Measurements from ENCODE around the gene SKIC3. TPM values are rescaled to one million over a fixed set of nuclear protein-coding genes. Genes with fewer than 3 reads are reported as not detected.

SKIC3 gene
- total RNA-seq, 1 donor: 177 TPM

GRCh38 chr5:95562282-95562681 is 7.5 kb upstream of the SKIC3 start:
- H3K4me2 ChIP-seq (ENCODE audit: insufficient read depth, low read length): no peak overlapping the region
- H4K20me1 ChIP-seq (ENCODE audit: insufficient read depth, low read length): no peaks in the 10 kb centered on the region
- peaks cover 15% of the 10 kb centered on the region for H3K4me1 ChIP-seq (ENCODE audit: insufficient read depth, low read length)
- H3K27me3 ChIP-seq (ENCODE audit: insufficient read depth, low read length): no peaks in the 10 kb centered on the region
- no peak overlapping the region for H3K4me3 ChIP-seq (ENCODE audit: insufficient read depth, low read length)
- H3K36me3 ChIP-seq (ENCODE audit: insufficient read depth, low read length): peaks cover 3% of the 10 kb centered on the region
- no peak overlapping the region for H2AFZ ChIP-seq (ENCODE audit: low read length)
- no peak for TF ChIP-seq CTCF (IDR thresholded peaks at IDR 0.05; ENCODE audit: extremely low read depth, low read depth, low read length)
- no peak overlapping the region for H3K27ac ChIP-seq (ENCODE audit: low read depth, low read length)
- peaks cover 22% of the 10 kb centered on the region for H3K79me2 ChIP-seq (ENCODE audit: insufficient read depth, low read length)
- H3K9me3 ChIP-seq (ENCODE audit: low read depth, low read length): no peaks in the 10 kb centered on the region
- DNase-seq (ENCODE audit: insufficient read length, low spot score, missing footprints): no peak

GRCh38 chr5:95557841-95558240 is 3.1 kb upstream of the SKIC3 start:
- H3K4me1 ChIP-seq (ENCODE audit: insufficient read depth, low read length): peaks cover 22% of the 10 kb centered on the region
- H3K79me2 ChIP-seq (ENCODE audit: insufficient read depth, low read length): peaks cover 51% of the 10 kb centered on the region
- H3K36me3 ChIP-seq (ENCODE audit: insufficient read depth, low read length): peaks cover 2% of the 10 kb centered on the region
- peak overlapping the region; percentile 20 for H3K4me2 ChIP-seq (ENCODE audit: insufficient read depth, low read length)
- no peak overlapping the region for H3K27ac ChIP-seq (ENCODE audit: low read depth, low read length)
- H4K20me1 ChIP-seq (ENCODE audit: insufficient read depth, low read length): no peaks in the 10 kb centered on the region
- no peak overlapping the region for H2AFZ ChIP-seq (ENCODE audit: low read length)
- H3K27me3 ChIP-seq (ENCODE audit: insufficient read depth, low read length): no peaks in the 10 kb centered on the region
- no peak for DNase-seq (ENCODE audit: insufficient read length, low spot score, missing footprints)
- TF ChIP-seq CTCF (IDR thresholded peaks at IDR 0.05; ENCODE audit: extremely low read depth, low read depth, low read length): no peak
- H3K9me3 ChIP-seq (ENCODE audit: low read depth, low read length): no peaks in the 10 kb centered on the region
- no peak overlapping the region for H3K4me3 ChIP-seq (ENCODE audit: insufficient read depth, low read length)

GRCh38 chr5:95555553-95555952 is 776 bp upstream of the SKIC3 start:
- H3K4me2 ChIP-seq (ENCODE audit: insufficient read depth, low read length): peak overlapping the region; percentile 82
- peaks cover 68% of the 10 kb centered on the region for H3K79me2 ChIP-seq (ENCODE audit: insufficient read depth, low read length)

GRCh38 chr5:95554331-95554646 is 488 bp downstream of the SKIC3 start:
- H3K79me2 ChIP-seq (ENCODE audit: insufficient read depth, low read length): peaks cover 74% of the 10 kb centered on the region
- peak; percentile 58 for DNase-seq (ENCODE audit: insufficient read length, low spot score, missing footprints)
- H3K36me3 ChIP-seq (ENCODE audit: insufficient read depth, low read length): peaks cover 16% of the 10 kb centered on the region
- peak overlapping the region; percentile 93 for H3K4me3 ChIP-seq (ENCODE audit: insufficient read depth, low read length)
- no peaks in the 10 kb centered on the region for H3K9me3 ChIP-seq (ENCODE audit: low read depth, low read length)
- peak overlapping the region; percentile 82 for H3K4me2 ChIP-seq (ENCODE audit: insufficient read depth, low read length)
- H3K27me3 ChIP-seq (ENCODE audit: insufficient read depth, low read length): no peaks in the 10 kb centered on the region
- TF ChIP-seq CTCF (IDR thresholded peaks at IDR 0.05; ENCODE audit: extremely low read depth, low read depth, low read length): no peak
- H3K4me1 ChIP-seq (ENCODE audit: insufficient read depth, low read length): peaks cover 22% of the 10 kb centered on the region
- H3K27ac ChIP-seq (ENCODE audit: low read depth, low read length): peak overlapping the region; percentile 88
- H2AFZ ChIP-seq (ENCODE audit: low read length): peak overlapping the region; percentile 97
- H4K20me1 ChIP-seq (ENCODE audit: insufficient read depth, low read length): no peaks in the 10 kb centered on the region

More at GRCh38 chr5:95555553-95555952, 776 bp upstream of the SKIC3 start:
- Histone ChIP-seq H3K27me3 (ENCODE audit: insufficient read depth, low read length) (no peaks in the 10 kb centered on the region), H3K27ac (ENCODE audit: low read depth, low read length) (peak overlapping the region; percentile 88), H3K4me1 (ENCODE audit: insufficient read depth, low read length) (peaks cover 22% of the 10 kb centered on the region), H3K9me3 (ENCODE audit: low read depth, low read length) (no peaks in the 10 kb centered on the region), H3K4me3 (ENCODE audit: insufficient read depth, low read length) (peak overlapping the region; percentile 93), H2AFZ (ENCODE audit: low read length) (peak overlapping the region; percentile 97), H3K36me3 (ENCODE audit: insufficient read depth, low read length) (peaks cover 8% of the 10 kb centered on the region), H4K20me1 (ENCODE audit: insufficient read depth, low read length) (no peaks in the 10 kb centered on the region)
- DNase-seq (ENCODE audit: insufficient read length, low spot score, missing footprints): peak; percentile 44
- no peak for TF ChIP-seq CTCF (IDR thresholded peaks at IDR 0.05; ENCODE audit: extremely low read depth, low read depth, low read length)
